ENCODE results near the gene HHLA2. TPM values are rescaled to one million over a fixed set of nuclear protein-coding genes. Genes with fewer than 3 reads are reported as not detected.

HHLA2 gene
- total RNA-seq, 1 experiment from 2014 or later, result 0.07 TPM

DNA sequence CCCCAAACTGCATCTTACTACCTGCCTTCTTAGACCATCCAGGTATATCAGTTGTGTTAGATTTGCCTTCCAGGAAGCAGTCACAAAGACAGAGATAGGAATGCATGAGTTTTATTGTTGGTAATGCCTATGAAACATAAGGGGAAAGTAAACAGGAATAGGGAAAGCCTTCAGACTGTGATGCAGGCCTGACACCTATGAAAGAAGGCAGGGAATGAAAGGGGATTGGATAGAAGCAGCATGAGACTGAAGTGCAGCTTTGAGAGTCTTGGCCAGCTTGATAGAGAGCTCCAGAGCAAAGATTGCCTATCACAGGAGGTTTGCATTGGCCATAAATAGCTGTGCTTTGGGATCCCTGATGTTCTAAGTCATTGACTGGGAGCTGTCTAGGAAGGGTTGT is 15.9 kb upstream of the HHLA2 start (continued):
- TF ChIP-seq, protein P1, sequence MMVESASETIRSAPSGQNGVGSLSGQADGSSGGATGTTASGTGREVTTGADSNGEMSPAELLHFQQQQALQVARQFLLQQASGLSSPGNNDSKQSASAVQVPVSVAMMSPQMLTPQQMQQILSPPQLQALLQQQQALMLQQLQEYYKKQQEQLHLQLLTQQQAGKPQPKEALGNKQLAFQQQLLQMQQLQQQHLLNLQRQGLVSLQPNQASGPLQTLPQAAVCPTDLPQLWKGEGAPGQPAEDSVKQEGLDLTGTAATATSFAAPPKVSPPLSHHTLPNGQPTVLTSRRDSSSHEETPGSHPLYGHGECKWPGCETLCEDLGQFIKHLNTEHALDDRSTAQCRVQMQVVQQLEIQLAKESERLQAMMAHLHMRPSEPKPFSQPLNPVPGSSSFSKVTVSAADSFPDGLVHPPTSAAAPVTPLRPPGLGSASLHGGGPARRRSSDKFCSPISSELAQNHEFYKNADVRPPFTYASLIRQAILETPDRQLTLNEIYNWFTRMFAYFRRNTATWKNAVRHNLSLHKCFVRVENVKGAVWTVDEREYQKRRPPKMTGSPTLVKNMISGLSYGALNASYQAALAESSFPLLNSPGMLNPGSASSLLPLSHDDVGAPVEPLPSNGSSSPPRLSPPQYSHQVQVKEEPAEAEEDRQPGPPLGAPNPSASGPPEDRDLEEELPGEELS (CRISPR knock-in tag; IDR thresholded peaks at IDR 0.05), result no peak
- TF ChIP-seq NR3C1 (CRISPR knock-in tag; conservative IDR thresholded peaks at IDR 0.05; ENCODE audit: low read depth), result no peak

DNA sequence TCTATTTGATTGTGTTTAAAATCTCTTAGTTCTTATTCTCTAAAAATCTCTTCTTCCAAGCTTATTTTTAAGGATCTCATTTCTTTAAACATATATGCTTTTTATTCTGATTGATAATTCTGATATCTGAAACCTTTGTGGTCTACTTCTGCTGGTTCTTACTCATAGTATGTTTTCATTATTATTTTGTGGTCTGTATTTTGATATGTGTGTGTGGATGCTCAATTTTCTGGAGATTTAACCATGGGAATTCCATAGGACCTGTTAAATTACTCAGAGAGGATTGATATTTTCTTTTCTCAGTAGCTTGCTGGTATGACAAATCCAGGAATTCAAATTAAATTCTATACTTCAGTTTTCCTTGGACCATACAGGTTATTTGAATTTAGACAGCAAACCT is 14.7 kb upstream of the HHLA2 start:
- DNase-seq (ENCODE audit: low spot score) (no peak), ATAC-seq (no peak)
- H3K27me3 Mint-ChIP-seq (ENCODE audit: low read depth), result peaks cover 4% of the 10 kb centered on the region; the same call in 1 of the 2 replicates
- ChIA-PET CTCF (no interaction called here), POLR2A (no interaction called here)
- H3K36me3 Mint-ChIP-seq, result peaks cover 29% of the 10 kb centered on the region
- no peak overlapping the region for H3K27ac Mint-ChIP-seq
- no peaks in the 10 kb centered on the region for H3K4me1 Mint-ChIP-seq
- no peak for TF ChIP-seq SMAD4 (CRISPR knock-in tag; IDR thresholded peaks at IDR 0.05)
- TF ChIP-seq, protein P2, sequence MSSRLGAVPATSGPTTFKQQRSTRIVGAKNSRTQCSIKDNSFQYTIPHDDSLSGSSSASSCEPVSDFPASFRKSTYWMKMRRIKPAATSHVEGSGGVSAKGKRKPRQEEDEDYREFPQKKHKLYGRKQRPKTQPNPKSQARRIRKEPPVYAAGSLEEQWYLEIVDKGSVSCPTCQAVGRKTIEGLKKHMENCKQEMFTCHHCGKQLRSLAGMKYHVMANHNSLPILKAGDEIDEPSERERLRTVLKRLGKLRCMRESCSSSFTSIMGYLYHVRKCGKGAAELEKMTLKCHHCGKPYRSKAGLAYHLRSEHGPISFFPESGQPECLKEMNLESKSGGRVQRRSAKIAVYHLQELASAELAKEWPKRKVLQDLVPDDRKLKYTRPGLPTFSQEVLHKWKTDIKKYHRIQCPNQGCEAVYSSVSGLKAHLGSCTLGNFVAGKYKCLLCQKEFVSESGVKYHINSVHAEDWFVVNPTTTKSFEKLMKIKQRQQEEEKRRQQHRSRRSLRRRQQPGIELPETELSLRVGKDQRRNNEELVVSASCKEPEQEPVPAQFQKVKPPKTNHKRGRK (CRISPR knock-in tag; IDR thresholded peaks at IDR 0.05; ENCODE audit: borderline replicate concordance), result no peak
- TF ChIP-seq FOXK1 (CRISPR knock-in tag; IDR thresholded peaks at IDR 0.05), result no peak
- no peak for TF ChIP-seq GRHL2 (CRISPR knock-in tag; IDR thresholded peaks at IDR 0.05; ENCODE audit: insufficient replicate concordance, severe bottlenecking)
- TF ChIP-seq, protein P3, sequence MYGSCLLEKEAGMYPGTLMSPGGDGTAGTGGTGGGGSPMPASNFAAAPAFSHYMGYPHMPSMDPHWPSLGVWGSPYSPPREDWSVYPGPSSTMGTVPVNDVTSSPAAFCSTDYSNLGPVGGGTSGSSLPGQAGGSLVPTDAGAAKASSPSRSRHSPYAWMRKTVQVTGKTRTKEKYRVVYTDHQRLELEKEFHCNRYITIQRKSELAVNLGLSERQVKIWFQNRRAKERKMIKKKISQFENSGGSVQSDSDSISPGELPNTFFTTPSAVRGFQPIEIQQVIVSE (CRISPR knock-in tag; IDR thresholded peaks at IDR 0.05; ENCODE audit: borderline replicate concordance), result no peak
- no peak for TF ChIP-seq EMX1 (CRISPR knock-in tag; IDR thresholded peaks at IDR 0.05)
- TF ChIP-seq, protein P4, sequence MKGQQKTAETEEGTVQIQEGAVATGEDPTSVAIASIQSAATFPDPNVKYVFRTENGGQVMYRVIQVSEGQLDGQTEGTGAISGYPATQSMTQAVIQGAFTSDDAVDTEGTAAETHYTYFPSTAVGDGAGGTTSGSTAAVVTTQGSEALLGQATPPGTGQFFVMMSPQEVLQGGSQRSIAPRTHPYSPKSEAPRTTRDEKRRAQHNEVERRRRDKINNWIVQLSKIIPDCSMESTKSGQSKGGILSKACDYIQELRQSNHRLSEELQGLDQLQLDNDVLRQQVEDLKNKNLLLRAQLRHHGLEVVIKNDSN (CRISPR knock-in tag; IDR thresholded peaks at IDR 0.05), result no peak
- no peak for TF ChIP-seq ZNF138 (CRISPR knock-in tag; conservative IDR thresholded peaks at IDR 0.05)
- TF ChIP-seq, protein P5, sequence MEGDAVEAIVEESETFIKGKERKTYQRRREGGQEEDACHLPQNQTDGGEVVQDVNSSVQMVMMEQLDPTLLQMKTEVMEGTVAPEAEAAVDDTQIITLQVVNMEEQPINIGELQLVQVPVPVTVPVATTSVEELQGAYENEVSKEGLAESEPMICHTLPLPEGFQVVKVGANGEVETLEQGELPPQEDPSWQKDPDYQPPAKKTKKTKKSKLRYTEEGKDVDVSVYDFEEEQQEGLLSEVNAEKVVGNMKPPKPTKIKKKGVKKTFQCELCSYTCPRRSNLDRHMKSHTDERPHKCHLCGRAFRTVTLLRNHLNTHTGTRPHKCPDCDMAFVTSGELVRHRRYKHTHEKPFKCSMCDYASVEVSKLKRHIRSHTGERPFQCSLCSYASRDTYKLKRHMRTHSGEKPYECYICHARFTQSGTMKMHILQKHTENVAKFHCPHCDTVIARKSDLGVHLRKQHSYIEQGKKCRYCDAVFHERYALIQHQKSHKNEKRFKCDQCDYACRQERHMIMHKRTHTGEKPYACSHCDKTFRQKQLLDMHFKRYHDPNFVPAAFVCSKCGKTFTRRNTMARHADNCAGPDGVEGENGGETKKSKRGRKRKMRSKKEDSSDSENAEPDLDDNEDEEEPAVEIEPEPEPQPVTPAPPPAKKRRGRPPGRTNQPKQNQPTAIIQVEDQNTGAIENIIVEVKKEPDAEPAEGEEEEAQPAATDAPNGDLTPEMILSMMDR (IDR thresholded peaks at IDR 0.05), result no peak
- TF ChIP-seq ZNF232 (CRISPR knock-in tag; IDR thresholded peaks at IDR 0.05), result no peak
- TF ChIP-seq, protein P6, sequence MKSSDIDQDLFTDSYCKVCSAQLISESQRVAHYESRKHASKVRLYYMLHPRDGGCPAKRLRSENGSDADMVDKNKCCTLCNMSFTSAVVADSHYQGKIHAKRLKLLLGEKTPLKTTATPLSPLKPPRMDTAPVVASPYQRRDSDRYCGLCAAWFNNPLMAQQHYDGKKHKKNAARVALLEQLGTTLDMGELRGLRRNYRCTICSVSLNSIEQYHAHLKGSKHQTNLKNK (CRISPR knock-in tag; IDR thresholded peaks at IDR 0.05), result no peak
- TF ChIP-seq AR (CRISPR knock-in tag; IDR thresholded peaks at IDR 0.05), result no peak
- H3K4me3 Mint-ChIP-seq, result no peak overlapping the region
- H3K9me3 Mint-ChIP-seq, result peaks cover 42% of the 10 kb centered on the region

Data from WTC11 (cell line).